IPS-NIHi11 (cell line): ENCODE results near the gene GRK5.
A peak's percentile ranks its signal among the peaks of the same experiment; 100 is the strongest.
"Not testable (repeated sequence)": the region's sequence is repeated elsewhere in the genome, so short reads cannot be mapped to it uniquely, and the experiment has no call there.

Source experiments
- DNase-seq: peaks from one replicate; pipeline ENCODE4 v3.0.0; 2012; ENCODE audit warnings: mixed read lengths, low spot score

GRK5 gene

GRCh38 chr10:119460369-119461195 is 253.2 kb downstream of the GRK5 start:
- no peak for DNase-seq

DNA sequence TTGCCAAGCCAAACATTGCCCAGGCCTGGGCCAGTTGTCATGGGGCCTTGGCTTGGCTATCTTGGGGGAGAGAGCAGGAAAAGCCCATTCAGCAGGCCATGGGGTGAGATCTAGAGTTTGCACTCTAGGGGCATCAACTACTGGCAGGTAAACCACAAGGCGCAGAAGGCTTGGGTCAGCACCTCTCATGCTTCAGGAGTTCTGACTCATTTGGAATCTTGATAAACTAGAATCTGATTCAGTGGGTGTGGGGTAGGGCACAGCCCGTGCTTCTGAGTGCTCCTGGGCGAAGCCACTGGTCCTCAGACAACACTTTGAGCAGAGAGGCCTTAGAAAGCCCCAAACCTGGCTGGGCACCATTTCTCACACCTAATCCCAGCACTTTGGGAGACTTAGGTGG is 254.0 kb downstream of the GRK5 start:
- DNase-seq = peak; percentile 54

GRCh38 chr10:119461923-119462322 is 254.6 kb downstream of the GRK5 start:
- no peak for DNase-seq

GRCh38 chr10:119462773-119463172 is 255.4 kb downstream of the GRK5 start:
- DNase-seq = no peak

- DNase-seq = not testable (repeated sequence)
These were observed 255.8 kb downstream of the GRK5 start for GRCh38 chr10:119463195-119463594.

DNA sequence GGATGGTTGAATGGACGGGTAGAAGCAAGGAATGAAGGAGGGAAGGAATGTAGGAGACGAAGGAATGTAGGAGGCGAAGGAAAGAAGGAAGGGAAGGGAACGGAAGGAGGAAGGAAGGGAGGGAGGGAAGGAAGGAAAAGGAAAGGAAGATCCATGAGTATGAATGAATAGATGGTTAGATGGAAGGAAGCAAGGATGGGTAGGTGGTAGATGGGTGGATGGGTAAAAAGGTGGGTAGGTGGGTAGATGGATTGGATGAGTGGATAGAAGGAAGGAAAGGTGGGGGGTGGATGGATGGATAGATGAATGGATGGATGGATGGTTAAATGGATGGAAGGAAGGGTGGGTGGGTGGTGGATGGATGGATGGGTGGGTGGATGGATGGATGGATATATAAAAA is 257.7 kb downstream of the GRK5 start:
- no peak for DNase-seq

DNA sequence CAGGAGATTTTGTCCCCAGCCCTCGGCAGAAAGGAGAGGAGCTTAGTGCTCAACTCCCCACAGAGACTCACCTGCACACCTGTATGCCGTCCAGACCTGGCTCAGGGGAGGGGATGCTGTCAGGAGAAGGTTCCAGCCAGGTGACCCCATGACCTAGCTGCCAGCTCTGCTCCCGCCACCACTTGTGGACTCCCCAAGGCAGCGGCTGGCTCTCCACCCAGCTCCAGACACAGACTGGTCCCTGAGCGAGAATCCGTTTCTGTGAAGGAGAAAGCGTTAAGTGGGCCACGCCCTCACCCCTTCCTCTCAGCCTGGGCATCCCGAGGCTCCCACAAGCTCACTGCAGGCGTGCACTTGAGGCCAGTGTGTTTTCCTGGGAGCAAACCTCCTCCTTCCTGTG is 258.7 kb downstream of the GRK5 start:
- DNase-seq = no peak

GRCh38 chr10:119466655-119467054 is 259.3 kb downstream of the GRK5 start:
- no peak for DNase-seq

- DNase-seq = no peak
These were observed 261.4 kb downstream of the GRK5 start for GRCh38 chr10:119468542-119469324.

DNA sequence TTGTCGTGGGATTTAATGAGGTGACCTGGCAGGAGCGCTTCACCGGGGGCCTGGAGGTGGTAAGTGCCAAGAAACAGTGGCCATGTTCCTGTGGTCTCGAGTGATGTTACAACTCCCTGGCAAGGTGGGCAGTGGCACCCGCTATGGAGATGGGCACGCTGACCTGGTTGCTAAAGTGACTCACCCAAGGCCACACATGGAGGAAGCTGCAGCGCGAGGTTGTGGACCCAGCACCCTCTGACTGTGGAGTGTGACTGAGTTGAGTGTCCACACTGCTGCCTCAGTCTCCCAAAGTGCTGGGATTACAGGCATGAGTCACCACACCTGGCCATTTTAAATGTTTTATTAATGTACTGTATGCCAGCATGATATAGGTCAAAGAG is 261.9 kb downstream of the GRK5 start:
- DNase-seq = no peak

GRCh38 chr10:119469846-119470245 is 262.5 kb downstream of the GRK5 start:
- DNase-seq = no peak

DNA sequence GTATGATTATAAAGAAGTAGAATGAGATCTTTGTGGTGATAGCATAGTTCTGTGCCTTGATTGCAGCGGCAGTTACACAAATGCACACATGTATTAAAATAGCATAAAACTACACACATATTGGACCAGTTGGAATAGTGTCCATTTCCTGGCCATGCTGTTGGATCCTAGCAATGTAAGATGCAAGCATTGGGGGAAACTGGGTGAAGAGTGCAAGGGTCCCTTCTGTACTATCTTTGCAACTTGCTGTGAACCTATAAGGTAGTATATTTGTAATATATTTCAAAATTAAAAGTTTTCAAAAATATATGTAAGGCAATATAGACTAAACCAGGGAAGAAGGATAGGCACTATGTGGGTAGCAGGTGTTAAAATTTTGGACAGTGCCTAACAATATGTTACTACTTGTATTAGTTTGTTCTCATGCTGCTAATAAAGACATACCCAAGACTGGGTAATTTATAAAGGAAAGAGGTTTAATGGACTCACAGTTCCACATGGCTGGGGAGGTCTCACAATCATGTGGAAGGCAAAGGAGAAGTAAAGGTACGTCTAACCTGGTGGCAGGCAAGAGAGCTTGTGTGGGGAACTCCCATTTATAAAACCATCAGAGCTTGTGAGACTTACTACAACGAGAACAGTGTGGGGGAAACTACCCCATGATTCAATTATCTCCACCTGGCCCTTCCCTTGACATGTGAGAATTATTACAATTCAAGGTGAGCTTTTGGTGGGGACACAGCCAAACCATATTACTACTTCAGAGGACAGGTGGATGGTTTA is 263.7 kb downstream of the GRK5 start:
- DNase-seq = no peak

DNA sequence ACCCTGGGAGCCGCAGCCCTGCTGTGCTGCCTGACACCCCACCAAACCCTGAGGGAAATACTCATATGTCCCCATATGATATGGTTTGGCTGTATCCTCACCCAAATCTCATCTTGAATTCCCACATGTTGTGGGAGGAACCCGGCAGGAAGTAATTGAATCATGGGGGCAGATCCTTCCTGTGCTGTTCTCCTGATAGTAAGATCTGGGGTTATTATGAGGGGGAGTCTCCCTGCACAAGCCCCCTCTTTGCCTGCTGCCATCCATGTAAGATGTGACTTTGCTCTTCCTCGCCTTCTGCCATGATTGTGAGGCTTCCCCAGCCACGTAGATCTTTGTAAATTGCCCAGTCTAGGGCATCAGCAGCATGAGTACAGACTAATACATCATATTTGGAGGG is 266.4 kb downstream of the GRK5 start:
- no peak for DNase-seq

- DNase-seq = no peak
These were observed 267.2 kb downstream of the GRK5 start for GRCh38 chr10:119474606-119475005.

GRCh38 chr10:119477444-119477843 is 270.1 kb downstream of the GRK5 start:
- DNase-seq = no peak

DNA sequence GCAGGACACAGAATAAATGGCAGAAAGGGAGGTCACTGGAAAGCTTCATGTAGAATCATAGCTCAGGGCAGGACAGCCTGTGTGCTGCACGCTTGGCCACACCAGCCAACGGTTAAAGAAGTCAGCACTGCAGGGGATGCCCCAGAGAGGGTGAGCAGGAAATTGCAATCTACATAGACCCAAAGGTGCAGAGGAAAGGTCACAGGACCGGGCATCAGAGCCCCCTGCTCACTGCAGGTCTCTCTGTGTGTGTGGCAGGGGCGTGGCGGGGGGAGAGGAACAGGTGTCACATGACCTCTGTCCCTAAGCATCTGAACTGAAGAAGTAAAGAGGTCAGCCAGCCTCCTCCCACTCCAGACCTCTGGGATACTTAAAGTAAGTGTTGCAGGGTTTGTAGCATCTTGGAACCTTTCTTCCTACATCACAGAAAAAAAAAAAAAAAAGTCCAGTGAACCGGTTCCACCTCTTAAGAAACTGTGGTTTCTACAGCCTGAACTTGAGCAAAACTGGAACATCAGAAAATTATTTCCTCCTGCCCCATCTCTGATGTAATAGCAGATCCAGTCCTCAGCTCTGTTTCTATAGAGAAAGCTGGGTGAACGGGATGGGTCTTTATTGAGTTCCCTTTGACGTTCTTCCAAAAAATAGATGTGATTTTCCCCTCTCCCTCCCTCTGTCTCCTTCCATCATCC is 270.9 kb downstream of the GRK5 start:
- DNase-seq = no peak

GRCh38 chr10:119478811-119479341 is 271.5 kb downstream of the GRK5 start:
- no peak for DNase-seq

GRCh38 chr10:119479532-119479931 is 272.2 kb downstream of the GRK5 start:
- DNase-seq = peak; percentile 59

- DNase-seq = no peak
These were observed 273.3 kb downstream of the GRK5 start for GRCh38 chr10:119480667-119481066.

DNA sequence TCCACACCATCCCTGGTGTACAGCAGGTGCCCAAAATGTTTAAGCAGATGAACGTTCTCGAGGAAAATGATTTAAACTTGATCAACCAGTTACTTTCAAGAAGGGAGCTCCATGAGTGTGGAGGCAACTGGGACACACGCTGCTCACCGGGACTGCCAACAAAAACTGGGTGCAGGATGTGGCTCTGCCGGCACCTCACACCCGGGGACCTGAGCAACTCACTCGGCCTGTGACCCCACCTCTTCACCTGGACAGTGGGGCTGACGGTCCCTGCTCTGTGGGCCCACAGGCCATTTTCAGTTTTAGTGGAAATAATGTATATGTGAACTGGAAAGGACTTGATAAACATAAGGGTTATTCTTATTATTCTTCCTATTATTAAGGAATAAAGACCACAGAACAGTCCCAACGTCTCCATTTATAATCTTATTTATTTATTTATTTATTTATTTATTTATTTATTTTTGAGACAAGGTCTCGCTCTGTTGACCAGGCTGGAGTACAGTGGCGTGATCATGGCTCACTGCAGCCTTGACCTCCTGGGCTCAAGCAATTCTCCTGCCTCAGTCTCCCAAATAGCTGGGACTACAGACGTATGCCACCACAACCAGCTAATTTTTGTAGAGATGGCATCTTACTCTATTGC is 274.5 kb downstream of the GRK5 start:
- DNase-seq = no peak

DNA sequence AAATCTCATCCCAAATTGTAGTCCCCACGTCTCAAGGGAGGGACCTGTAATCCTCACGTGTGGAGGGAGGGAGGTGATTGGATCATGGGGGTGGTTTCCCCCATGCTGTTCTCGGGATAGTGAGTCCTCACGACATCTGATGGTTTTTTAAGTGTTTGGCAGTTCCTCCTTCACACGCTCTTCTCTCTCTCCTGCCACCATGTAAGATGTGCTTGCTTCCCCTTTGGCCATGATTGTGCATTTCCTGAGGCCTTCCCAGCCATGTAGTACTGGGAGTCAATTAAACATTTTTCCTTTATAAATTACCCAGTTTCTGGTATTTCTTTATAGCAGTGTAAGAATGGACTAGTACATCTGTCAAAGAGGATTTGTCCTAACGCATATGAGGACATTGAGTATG is 275.6 kb downstream of the GRK5 start:
- DNase-seq = no peak
